Measurements from ENCODE around the gene MEX3A. TPM values are rescaled to one million over a fixed set of nuclear protein-coding genes. Genes with fewer than 3 reads are reported as not detected.

Gene MEX3A, protein sequence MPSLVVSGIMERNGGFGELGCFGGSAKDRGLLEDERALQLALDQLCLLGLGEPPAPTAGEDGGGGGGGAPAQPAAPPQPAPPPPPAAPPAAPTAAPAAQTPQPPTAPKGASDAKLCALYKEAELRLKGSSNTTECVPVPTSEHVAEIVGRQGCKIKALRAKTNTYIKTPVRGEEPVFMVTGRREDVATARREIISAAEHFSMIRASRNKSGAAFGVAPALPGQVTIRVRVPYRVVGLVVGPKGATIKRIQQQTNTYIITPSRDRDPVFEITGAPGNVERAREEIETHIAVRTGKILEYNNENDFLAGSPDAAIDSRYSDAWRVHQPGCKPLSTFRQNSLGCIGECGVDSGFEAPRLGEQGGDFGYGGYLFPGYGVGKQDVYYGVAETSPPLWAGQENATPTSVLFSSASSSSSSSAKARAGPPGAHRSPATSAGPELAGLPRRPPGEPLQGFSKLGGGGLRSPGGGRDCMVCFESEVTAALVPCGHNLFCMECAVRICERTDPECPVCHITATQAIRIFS
- 114 TPM for total RNA-seq (ENCODE audit: unreplicated experiment)
- long read RNA-seq, partial matches to known transcripts: 0 of 12 reads
- long read RNA-seq, other reads (novel, unspliced or antisense): 12 of 12 reads

DNA sequence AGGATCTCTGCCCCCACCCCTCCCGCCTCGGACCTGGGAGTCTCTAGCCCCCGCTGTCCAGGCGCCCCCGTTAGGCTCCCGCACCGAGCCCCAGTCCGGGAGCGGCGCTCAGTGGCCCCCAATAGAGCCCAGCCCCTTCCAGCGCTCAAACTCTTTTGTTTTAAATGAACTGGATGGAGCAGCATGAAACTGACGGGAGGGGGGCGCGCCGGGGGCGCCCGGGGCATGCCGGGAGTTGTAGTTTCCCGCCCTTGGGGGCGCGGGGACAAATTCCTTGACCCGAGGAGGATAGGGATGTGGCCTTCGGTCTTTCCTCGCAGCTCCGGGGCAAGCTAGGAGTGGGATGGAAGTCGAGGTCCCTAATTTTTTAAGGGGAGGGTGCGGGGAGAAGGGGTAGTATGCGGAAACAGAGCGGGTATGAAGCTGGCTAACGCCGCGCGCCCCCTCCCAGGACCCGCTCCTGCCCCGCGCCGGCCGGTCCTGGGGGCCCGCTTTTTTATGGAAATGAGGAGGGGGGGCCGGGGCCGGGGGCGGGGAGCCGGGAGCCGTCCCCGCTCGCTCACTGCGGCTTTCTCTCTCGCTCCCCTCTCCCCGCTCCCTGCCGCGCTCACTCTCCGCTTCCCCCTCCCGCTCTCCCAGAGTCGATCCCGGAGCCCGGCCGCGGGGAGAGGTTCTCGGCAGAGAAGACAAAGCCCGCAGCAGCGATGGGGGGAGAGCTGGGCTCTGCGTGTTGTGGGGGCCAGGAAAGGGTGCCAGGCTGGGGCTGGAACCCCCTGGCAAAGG, at the start of gene MEX3A:
MEX3A (minus strand) TSS at position 157 of the 783 bp plus-strand sequence. CDS start 467 bp downstream, outside the sequence.
- DNase-seq: peak; percentile 93
- Mint-ChIP-seq H3K9me3 (ENCODE audit: unreplicated experiment) (peaks cover 41% of the 10 kb centered on the region), H3K4me1 (ENCODE audit: low read depth, unreplicated experiment) (peaks cover 26% of the 10 kb centered on the region), H3K4me3 (ENCODE audit: unreplicated experiment) (peak within 1 kb of the TSS; percentile 99), H3K27me3 (ENCODE audit: unreplicated experiment) (peaks cover 25% of the 10 kb centered on the region), H3K27ac (ENCODE audit: unreplicated experiment) (peak within 1 kb of the TSS; percentile 98), H3K36me3 (ENCODE audit: unreplicated experiment) (no peaks in the 10 kb centered on the region)
- TF ChIP-seq, protein P1, sequence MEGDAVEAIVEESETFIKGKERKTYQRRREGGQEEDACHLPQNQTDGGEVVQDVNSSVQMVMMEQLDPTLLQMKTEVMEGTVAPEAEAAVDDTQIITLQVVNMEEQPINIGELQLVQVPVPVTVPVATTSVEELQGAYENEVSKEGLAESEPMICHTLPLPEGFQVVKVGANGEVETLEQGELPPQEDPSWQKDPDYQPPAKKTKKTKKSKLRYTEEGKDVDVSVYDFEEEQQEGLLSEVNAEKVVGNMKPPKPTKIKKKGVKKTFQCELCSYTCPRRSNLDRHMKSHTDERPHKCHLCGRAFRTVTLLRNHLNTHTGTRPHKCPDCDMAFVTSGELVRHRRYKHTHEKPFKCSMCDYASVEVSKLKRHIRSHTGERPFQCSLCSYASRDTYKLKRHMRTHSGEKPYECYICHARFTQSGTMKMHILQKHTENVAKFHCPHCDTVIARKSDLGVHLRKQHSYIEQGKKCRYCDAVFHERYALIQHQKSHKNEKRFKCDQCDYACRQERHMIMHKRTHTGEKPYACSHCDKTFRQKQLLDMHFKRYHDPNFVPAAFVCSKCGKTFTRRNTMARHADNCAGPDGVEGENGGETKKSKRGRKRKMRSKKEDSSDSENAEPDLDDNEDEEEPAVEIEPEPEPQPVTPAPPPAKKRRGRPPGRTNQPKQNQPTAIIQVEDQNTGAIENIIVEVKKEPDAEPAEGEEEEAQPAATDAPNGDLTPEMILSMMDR (IDR thresholded peaks at IDR 0.05; ENCODE audit: partially characterized antibody, unreplicated experiment): no peak

DNA sequence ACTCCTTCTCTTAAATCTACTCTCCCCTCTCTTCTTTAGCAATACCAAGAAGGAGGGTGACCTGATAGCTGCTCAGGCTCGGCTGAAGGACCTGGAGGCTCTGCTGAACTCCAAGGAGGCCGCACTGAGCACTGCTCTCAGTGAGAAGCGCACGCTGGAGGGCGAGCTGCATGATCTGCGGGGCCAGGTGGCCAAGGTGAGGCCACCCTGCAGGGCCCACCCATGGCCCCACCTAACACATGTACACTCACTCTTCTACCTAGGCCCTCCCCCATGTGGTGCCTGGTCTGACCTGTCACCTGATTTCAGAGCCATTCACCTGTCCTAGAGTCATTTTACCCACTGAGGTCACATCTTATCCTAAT, 48.3 kb upstream of the MEX3A start:
- Mint-ChIP-seq H3K36me3 (ENCODE audit: unreplicated experiment) (no peaks in the 10 kb centered on the region), H3K4me3 (ENCODE audit: unreplicated experiment) (no peak overlapping the region), H3K27ac (ENCODE audit: unreplicated experiment) (no peak overlapping the region)

DNA sequence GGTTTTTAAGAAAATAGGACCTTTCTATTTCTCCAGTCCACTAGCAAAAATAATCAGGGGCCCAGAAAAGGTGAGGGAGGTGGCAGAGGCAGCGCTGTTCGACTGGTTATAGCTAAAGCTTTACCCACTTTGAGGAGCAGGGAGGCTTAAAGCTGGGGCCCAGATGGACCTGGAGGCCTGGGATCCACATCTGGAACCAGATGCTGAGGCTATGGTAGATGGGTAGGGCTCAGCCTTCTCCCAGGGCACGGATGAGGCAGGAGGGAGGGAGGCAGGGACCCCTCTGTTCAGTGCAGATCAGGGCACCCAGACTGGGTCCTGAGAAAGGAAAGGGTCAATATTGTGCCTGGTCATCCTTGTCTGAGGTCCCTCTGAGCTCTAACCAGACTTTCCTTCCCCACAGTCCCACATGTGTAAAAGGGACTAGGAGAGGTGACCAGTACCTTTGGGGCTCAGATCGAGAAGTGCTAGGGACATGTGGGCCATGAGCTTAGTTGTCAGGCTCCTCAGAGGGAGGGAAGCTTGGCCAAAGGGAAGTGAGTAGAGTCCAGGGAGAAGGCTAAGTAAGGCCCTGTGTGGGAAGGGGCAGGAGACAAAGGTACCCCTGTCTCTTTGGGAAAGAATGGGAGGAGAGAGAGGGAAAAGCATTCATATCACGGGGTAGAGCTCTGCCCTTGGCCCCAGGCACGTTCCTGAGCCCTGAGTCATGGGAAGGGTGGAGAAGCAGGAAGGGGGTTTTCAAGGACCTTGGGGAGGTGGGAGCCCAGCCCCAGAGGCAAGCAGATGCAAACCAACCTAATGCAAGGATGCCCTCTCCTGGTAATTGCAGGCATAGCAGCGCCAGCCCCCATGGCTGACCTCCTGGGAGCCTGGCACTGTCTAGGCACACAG, 47.7 kb upstream of the MEX3A start:
- peaks cover 14% of the 10 kb centered on the region for H3K27me3 Mint-ChIP-seq (ENCODE audit: unreplicated experiment)
- H3K27ac Mint-ChIP-seq (ENCODE audit: unreplicated experiment): peak overlapping the region; percentile 71
- DNase-seq: peak; percentile 83
- peaks cover 14% of the 10 kb centered on the region for H3K4me1 Mint-ChIP-seq (ENCODE audit: low read depth, unreplicated experiment)
- H3K4me3 Mint-ChIP-seq (ENCODE audit: unreplicated experiment): peak overlapping the region; percentile 45
- H3K9me3 Mint-ChIP-seq (ENCODE audit: unreplicated experiment): peaks cover 2% of the 10 kb centered on the region
- TF ChIP-seq, protein P1 (IDR thresholded peaks at IDR 0.05; ENCODE audit: partially characterized antibody, unreplicated experiment): peak; percentile 86
- H3K36me3 Mint-ChIP-seq (ENCODE audit: unreplicated experiment): no peaks in the 10 kb centered on the region

More for the DNA sequence above, 48.3 kb upstream of the MEX3A start:
- peaks cover 2% of the 10 kb centered on the region for H3K9me3 Mint-ChIP-seq (ENCODE audit: unreplicated experiment)
- peaks cover 11% of the 10 kb centered on the region for H3K27me3 Mint-ChIP-seq (ENCODE audit: unreplicated experiment)
- DNase-seq: no peak
- TF ChIP-seq, protein P1 (IDR thresholded peaks at IDR 0.05; ENCODE audit: partially characterized antibody, unreplicated experiment): peak; percentile 43
- H3K4me1 Mint-ChIP-seq (ENCODE audit: low read depth, unreplicated experiment): peaks cover 14% of the 10 kb centered on the region

DNA sequence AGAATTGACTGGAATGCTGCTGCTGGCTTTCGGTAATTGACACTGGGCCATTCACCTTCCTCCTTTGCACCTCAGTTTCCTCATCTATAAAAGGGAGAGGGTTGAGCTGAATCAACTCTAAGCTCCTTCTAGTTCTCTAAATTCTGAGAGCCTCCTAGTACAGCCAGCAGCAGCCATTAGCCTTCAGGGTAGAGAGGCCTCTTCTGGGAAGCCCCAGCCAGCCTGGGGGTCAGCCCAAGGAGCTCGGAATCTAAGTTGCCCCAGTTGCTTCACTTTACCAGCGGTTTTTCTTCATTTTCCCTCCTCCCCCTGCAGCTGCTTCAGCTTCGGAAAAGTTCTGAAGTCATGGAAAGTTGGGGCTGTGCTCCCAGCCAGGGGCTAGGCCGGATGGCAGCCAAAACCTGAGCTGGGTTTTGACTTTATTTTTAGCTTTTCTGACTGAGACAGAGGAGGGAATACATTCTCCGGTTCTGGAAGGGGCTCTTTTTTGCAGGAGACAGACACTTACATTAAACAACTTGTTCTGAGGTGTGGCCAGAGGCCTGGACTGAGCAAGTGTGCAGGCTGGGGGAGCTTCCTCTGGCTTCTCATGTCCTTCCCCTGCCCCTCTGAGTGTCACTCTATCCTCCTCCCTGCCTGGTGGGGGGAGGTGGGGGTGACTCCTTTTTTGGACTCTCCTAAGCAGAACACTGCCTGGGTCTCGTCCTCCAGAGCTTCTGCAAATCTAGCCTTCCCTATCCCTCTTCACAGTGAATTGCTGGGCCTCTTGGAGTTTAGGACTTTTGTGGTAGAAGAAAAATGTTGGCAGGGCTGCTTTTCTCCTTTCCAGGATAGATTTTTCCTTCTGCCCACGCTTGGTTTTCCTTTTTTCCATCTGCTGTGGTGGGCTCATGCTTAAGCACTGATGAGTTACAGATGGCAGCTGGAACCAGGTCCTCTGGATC, 46.7 kb upstream of the MEX3A start:
- TF ChIP-seq, protein P1 (IDR thresholded peaks at IDR 0.05; ENCODE audit: partially characterized antibody, unreplicated experiment): no peak
- Mint-ChIP-seq H3K27ac (ENCODE audit: unreplicated experiment) (peak overlapping the region; percentile 43), H3K4me1 (ENCODE audit: low read depth, unreplicated experiment) (peaks cover 14% of the 10 kb centered on the region), H3K9me3 (ENCODE audit: unreplicated experiment) (peaks cover 2% of the 10 kb centered on the region), H3K36me3 (ENCODE audit: unreplicated experiment) (no peaks in the 10 kb centered on the region), H3K27me3 (ENCODE audit: unreplicated experiment) (peaks cover 8% of the 10 kb centered on the region), H3K4me3 (ENCODE audit: unreplicated experiment) (no peak overlapping the region)
- DNase-seq: no peak

Data from glutamatergic neuron (in vitro differentiated cells).